Tibial artery (tissue), 4 donors: ENCODE data around the gene STXBP5L.

Source experiments
- DNase-seq, 2 donors: peaks; one replicate each; pipeline ENCODE4 v3.0.0-alpha.2; 2019
- H3K27ac ChIP-seq, 2 donors: fragments of 200-600 bp; sonication (generic) in 1 of 2; 1 replicate in 1 of 2; 2 replicates in 1 of 2; pipeline ENCODE4 v1.5.1; 2018 to 2019; ENCODE audit warnings: mild to moderate bottlenecking in 1 of 2
- H3K27me3 ChIP-seq, 2 donors: fragments of 200-600 bp; sonication (generic) in 1 of 2; one replicate each; pipeline versions ENCODE4 v1.5.1 to v1.6.0; 2016 to 2019
- H3K36me3 ChIP-seq, 3 donors: fragments of 200-600 bp; sonication (generic) in 2 of 3; one replicate each; pipeline ENCODE4 v1.5.1; 2016 to 2019; ENCODE audit warnings: mild to moderate bottlenecking in 2 of 3
- H3K4me1 ChIP-seq, 4 donors: fragments of 200-600 bp; sonication (generic) in 2 of 4; 1 replicate in 3 of 4; 2 replicates in 1 of 4; pipeline ENCODE4 v1.5.1; 2016 to 2019
- H3K4me3 ChIP-seq, 2 donors: fragments of 200-600 bp; sonication (generic) in 1 of 2; 1 replicate in 1 of 2; 2 replicates in 1 of 2; pipeline ENCODE4 v1.5.1; 2018 to 2019; ENCODE audit warnings: mild to moderate bottlenecking in 2 of 2
- H3K9me3 ChIP-seq, 3 donors: fragments of 200-600 bp; sonication (generic) in 1 of 3; one replicate each; pipeline ENCODE4 v1.5.1; 2016 to 2019
- CTCF ChIP-seq, 2 experiments: fragments of 200-600 bp in 1 of 2; fragments of 450-650 bp in 1 of 2; IDR thresholded peaks; one replicate each; pipeline ENCODE4 v1.5.1; 2017 to 2019; ENCODE audit warnings: antibody characterized with exemption in 2 of 2, mild to moderate bottlenecking in 1 of 2, moderate library complexity in 1 of 2
- intact Hi-C: fragments of 100-400 bp; cut with DNase I; formaldehyde crosslinking; loops from one replicate; pipeline ENCODE4 v1.15.0; 2023; ENCODE audit warnings: low total_unique reads

The STXBP5L gene

GRCh38 chr3:121232309-121233225 is 324.6 kb downstream of the STXBP5L start:
- Histone ChIP-seq H3K36me3 (no peaks in the 10 kb centered on the region), H3K9me3 (no peaks in the 10 kb centered on the region), H3K27ac (no peak overlapping the region), H3K4me3 (no peak overlapping the region), H3K4me1 (no peaks in the 10 kb centered on the region), H3K27me3 (no peaks in the 10 kb centered on the region)
- no peak for TF ChIP-seq CTCF (IDR thresholded peaks at IDR 0.05)
- intact Hi-C loops, result no loop called here
- no peak for DNase-seq

- H3K27ac ChIP-seq, result no peak overlapping the region
- no peaks in the 10 kb centered on the region for H3K36me3 ChIP-seq
- intact Hi-C loops, result no loop called here
- no peak overlapping the region for H3K4me3 ChIP-seq
- no peak for DNase-seq
- H3K9me3 ChIP-seq, result peaks cover 0 to 2% (median 0%) of the 10 kb centered on the region in 3 donors
- no peaks in the 10 kb centered on the region for H3K27me3 ChIP-seq
- no peaks in the 10 kb centered on the region for H3K4me1 ChIP-seq
- TF ChIP-seq CTCF (IDR thresholded peaks at IDR 0.05), result no peak
Measured at GRCh38 chr3:121243208-121243607, 335.2 kb downstream of the STXBP5L start.

- Histone ChIP-seq H3K9me3 (peaks cover 0 to 4% (median 0%) of the 10 kb centered on the region in 3 donors), H3K4me3 (no peak overlapping the region), H3K4me1 (no peaks in the 10 kb centered on the region), H3K27ac (no peak overlapping the region), H3K36me3 (no peaks in the 10 kb centered on the region), H3K27me3 (no peaks in the 10 kb centered on the region)
- intact Hi-C loops, result no loop called here
- DNase-seq, result no peak
- no peak for TF ChIP-seq CTCF (IDR thresholded peaks at IDR 0.05)
Measured at GRCh38 chr3:121252676-121253075, 344.7 kb downstream of the STXBP5L start.

GRCh38 chr3:121269389-121269788 is 361.4 kb downstream of the STXBP5L start:
- no peak for TF ChIP-seq CTCF (IDR thresholded peaks at IDR 0.05)
- no peaks in the 10 kb centered on the region for H3K27me3 ChIP-seq
- no peak overlapping the region for H3K4me3 ChIP-seq
- no peaks in the 10 kb centered on the region for H3K4me1 ChIP-seq
- DNase-seq, result no peak
- intact Hi-C loops, result no loop called here
- peaks cover 0 to 6% (median 3%) of the 10 kb centered on the region in 3 donors for H3K9me3 ChIP-seq
- H3K36me3 ChIP-seq, result no peaks in the 10 kb centered on the region
- H3K27ac ChIP-seq, result no peak overlapping the region

GRCh38 chr3:121274411-121274810 is 366.4 kb downstream of the STXBP5L start:
- H3K4me3 ChIP-seq, result no peak overlapping the region
- peaks cover 0 to 10% (median 3%) of the 10 kb centered on the region in 3 donors for H3K9me3 ChIP-seq
- no peak for DNase-seq
- no peak overlapping the region for H3K27ac ChIP-seq
- TF ChIP-seq CTCF (IDR thresholded peaks at IDR 0.05), result no peak
- H3K4me1 ChIP-seq, result no peaks in the 10 kb centered on the region
- intact Hi-C loops, result loop anchor here (10.0 kb wide), 1 partner anchor 1630 kb away; no protein-coding TSS in a partner anchor
- H3K27me3 ChIP-seq, result no peaks in the 10 kb centered on the region
- no peaks in the 10 kb centered on the region for H3K36me3 ChIP-seq
